ENCODE results near the gene SLC31A2.
"Not testable (repeated sequence)": the region's sequence is repeated elsewhere in the genome, so short reads cannot be mapped to it uniquely, and the experiment has no call there.

SLC31A2 gene

DNA sequence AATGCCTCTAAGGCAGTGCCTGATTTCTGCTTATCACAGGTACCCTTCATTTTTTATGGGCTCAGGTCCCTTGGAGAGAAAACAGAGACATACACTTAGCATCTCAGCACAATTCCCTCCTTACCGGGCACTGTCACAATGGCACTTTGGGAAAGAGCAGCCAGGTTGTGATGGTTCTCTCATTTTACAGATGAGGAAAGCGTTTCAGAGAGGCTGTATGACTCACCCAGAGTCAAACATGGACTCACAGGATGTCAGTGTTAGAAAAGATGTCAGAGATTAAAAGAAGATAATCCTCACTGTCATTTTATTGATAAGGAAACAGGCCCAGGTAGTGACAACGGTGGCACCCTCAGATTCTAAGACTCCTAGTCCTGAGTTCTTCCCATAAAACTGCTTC, 12.0 kb upstream of the SLC31A2 start:
- in situ Hi-C loops (cut with HindIII; ENCODE audit: low pct_unique_long_range_greater_than_20kb, low sequenced_read_pairs) = no loop called here
- no peak for DNase-seq (ENCODE audit: low read depth in 1 of 2, low spot score in 1 of 2)
- no peak for TF ChIP-seq JUND (IDR thresholded peaks at IDR 0.05; ENCODE audit: low read depth)

DNA sequence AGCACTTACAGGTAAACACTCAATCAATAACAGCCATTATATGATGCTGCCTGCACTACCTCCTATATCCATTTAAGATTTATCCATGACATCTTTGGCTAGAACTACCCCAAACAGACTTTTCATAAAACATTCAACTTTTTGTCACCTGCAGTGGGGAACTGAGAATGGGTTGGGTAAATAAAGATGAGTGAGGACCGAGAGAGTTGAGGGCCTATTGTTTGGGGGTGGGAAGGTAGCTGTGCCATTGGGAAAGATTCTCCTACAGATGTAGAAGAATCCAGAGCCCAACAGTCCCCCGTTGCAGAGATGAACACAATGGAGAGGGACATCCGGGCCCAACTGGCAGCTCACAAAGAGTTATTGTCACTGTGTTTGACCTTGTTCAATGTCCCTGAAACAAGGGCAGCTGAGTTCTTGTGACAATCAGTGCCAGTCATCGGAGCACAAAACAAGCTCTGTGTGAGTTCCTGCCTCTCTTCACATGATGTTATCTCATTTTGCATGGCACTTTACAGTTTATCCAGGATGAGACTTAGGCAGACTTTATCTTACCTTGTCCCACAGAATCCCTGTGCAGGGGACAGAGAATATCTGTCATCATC, 11.5 kb upstream of the SLC31A2 start:
- TF ChIP-seq JUND (IDR thresholded peaks at IDR 0.05; ENCODE audit: low read depth) = no peak
- DNase-seq (ENCODE audit: low read depth in 1 of 2, low spot score in 1 of 2) = peak in 1 of 2 experiments; percentile 55
- in situ Hi-C loops (cut with HindIII; ENCODE audit: low pct_unique_long_range_greater_than_20kb, low sequenced_read_pairs) = no loop called here

DNA sequence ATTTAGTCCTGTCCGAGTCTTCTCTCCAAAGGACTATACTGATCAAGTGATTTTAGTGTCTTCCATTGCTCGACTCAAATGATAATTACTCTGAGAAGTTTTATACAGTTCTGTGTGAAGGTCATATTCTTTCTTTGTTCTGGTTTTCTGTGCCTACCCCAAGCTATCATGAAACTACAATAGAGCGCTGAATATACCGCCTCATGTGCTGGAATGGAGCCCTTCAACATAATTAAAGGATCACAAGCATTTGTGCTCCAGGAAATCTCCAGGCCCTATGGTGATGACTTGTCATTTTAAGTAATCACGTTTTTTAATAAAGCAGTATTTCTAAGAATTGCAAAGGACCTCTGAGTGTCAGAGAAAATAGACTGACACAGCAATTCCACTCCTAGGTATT, 10.9 kb upstream of the SLC31A2 start:
- no peak for DNase-seq (ENCODE audit: low read depth in 1 of 2, low spot score in 1 of 2)
- no peak for TF ChIP-seq JUND (IDR thresholded peaks at IDR 0.05; ENCODE audit: low read depth)
- in situ Hi-C loops (cut with HindIII; ENCODE audit: low pct_unique_long_range_greater_than_20kb, low sequenced_read_pairs) = no loop called here

DNA sequence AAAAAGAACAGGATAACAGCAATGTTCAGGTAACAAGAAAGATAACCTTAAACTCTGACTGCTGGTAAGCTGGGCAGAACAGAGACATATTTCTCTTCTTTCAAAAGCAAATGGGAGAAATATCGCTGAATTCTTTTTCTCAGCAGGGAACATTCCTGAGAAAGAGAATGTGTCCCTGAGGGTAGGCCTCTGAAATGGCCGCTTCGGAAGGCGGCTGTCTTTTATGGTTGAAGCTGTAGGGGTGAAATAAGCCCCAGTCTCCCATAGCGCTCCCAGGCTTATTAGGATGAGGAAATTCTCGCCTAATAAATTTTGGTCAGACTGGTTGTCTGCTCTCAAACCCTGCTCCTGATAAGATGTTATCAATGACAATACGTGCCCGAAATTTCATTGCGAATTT, 9.9 kb upstream of the SLC31A2 start:
- in situ Hi-C loops (cut with HindIII; ENCODE audit: low pct_unique_long_range_greater_than_20kb, low sequenced_read_pairs); DNase-seq (ENCODE audit: low read depth in 1 of 2, low spot score in 1 of 2): not testable (repeated sequence)

DNA sequence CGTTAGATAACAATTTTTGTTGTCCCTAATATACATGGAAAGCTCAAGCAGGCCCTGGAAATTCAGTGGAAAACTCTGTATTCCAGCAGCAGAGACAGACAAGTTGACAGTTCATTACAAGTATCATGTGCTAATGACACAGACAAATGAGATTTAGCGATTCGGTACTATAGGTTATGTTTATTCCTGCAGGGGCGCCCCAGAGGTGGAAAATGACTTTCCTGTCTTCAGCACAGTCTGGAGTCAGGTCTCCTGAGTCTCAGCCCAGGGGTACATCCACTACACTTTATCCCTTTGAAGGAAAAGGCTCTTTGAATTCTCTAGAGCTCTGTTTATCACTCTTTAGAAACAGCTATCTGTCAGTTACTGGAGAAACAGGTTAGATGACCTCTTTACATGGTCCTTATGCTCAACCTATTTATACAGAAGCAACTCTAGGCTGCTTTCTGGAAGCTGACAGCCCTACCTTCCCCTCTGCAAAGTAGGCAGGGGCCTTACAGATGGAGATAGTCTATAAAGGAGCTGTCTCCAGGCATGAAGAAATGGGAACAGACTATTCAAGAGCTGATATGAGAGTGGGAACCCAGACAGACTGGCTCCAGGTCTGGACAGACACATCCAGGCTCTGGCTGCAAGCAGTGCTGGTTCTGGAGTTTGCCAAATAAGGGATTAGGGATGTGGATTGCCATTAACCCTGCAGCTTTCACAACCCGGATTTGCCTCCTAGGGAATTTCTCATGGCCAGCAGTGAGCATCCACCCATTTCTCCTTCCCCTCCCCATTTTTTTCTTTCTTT, 7.2 kb upstream of the SLC31A2 start:
- peak in 1 of 2 experiments; percentile 62 for DNase-seq (ENCODE audit: low read depth in 1 of 2, low spot score in 1 of 2)
- no peak for TF ChIP-seq JUND (IDR thresholded peaks at IDR 0.05; ENCODE audit: low read depth)
- in situ Hi-C loops (cut with HindIII; ENCODE audit: low pct_unique_long_range_greater_than_20kb, low sequenced_read_pairs) = no loop called here

DNA sequence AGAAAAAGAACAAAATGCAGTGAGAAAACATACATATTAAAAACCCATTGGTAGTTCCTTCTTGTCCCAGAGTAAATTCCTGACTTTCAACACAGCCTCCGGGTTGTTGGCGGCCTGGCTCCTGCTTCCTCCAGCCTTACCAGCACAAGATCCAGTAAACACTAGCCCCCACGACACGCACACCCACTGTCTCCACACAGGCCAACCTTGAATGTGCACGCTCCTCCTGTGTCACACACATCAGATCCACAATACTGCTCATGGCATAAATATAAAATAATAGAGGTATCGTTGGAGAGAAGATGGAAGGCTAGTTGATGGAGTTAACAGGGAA, 2.5 kb upstream of the SLC31A2 start:
- in situ Hi-C loops (cut with HindIII; ENCODE audit: low pct_unique_long_range_greater_than_20kb, low sequenced_read_pairs) = no loop called here
- no peak for TF ChIP-seq JUND (IDR thresholded peaks at IDR 0.05; ENCODE audit: low read depth)
- no peak for DNase-seq (ENCODE audit: low read depth in 1 of 2, low spot score in 1 of 2)

DNA sequence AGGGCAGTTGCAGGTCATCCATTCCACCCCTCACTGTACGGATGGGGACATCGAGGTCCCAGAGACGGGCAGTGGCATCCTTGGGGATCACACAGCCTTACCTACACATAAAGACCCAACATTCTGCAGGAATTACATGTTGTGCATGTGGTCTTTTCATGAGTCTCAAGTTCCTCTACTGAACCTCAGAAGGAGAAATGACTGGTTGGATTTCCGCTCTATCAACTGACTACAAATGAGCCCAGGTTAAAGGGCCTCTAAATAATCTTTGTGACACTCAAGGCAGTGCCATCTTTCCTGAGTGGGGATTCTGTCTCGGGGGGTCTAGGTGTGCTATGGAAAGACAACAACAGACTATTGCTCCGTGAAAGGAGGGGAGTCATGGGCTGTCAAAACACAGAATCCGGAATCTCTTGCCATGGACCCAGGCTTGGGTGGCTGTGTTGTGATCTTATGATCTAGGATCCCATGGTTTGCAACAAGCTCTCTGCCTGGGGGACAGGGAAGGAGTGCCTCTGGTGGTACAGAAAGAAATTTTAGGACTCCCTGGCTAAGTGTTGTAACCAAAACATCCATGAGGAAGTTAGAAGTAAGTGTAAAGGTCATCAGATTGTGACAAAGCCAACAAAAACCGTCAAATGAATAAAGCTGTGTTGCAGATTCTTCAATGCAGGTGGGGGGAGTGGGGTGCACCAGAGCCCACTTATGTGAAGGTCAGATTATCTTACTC, 1.9 kb upstream of the SLC31A2 start:
- TF ChIP-seq JUND (IDR thresholded peaks at IDR 0.05; ENCODE audit: low read depth) = no peak
- DNase-seq (ENCODE audit: low read depth in 1 of 2, low spot score in 1 of 2) = peak in 1 of 2 experiments; percentile 46
- in situ Hi-C loops (cut with HindIII; ENCODE audit: low pct_unique_long_range_greater_than_20kb, low sequenced_read_pairs) = no loop called here

DNA sequence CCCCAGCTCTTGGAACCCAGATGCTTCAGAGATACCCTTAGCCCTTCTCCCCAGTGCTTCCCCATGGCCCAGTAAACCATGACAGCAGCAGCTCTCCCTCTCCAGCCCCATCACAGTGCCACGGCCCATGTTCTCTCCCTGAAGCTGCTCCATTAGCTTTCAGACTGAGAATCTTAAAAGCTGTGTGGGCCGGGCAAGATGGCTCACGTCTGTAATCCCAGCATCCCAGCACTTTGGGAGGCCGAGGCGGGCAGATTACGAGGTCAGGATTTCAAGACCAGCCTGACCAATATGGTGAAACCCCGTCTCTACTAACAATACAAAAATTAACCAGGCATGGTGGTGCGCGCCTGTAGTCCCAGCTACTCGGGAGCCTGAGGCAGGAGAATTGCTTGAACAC, 1.2 kb upstream of the SLC31A2 start:
- DNase-seq (ENCODE audit: low read depth in 1 of 2, low spot score in 1 of 2); in situ Hi-C loops (cut with HindIII; ENCODE audit: low pct_unique_long_range_greater_than_20kb, low sequenced_read_pairs): not testable (repeated sequence)

DNA sequence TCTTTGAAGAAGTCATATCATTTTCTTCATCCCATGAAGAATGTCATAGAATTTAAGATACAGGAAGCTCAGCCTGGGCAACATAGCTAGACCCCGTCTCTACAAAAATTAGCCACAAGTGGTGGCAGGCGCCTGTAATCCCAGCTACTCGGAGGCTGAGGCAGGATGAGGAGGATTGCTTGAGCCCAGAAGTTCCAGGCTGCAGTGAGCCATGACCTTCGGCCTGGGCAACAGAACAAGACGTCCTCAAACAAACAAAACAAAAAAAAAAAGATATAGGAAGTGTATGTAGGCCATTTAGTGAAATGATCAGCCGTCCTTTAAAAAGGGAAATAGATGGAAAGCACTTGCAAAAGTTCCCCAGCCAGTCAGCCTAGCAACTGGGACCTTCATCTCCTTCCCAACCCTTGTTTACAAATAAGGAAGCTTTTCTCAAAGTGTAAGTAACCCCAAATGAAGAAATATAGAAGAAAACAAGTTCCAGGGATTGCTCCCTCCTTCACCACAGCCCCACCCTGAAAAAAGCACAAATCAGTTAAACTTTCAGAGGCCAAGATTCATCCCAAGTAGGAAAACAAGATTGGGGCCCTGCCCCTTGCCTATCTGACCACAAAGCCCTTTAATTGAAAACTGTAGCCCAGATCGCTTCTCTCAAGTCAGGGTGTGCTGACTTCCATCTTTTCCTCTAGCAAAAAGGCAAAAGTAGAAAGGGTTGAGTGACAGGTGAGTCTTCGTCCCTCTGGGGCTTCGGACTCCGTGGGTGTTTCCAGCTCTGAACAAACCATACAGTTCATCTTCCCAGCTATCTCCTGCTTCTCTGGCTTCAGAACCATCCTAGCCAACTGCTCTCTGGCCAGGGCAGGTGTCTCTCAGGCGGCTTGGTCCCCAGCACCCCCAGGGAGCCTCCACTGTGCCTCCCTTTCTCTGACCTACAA, 1.2 kb downstream of the SLC31A2 start:
- no peak for DNase-seq (ENCODE audit: low read depth in 1 of 2, low spot score in 1 of 2)
- no peak for TF ChIP-seq JUND (IDR thresholded peaks at IDR 0.05; ENCODE audit: low read depth)
- in situ Hi-C loops (cut with HindIII; ENCODE audit: low pct_unique_long_range_greater_than_20kb, low sequenced_read_pairs) = no loop called here

DNA sequence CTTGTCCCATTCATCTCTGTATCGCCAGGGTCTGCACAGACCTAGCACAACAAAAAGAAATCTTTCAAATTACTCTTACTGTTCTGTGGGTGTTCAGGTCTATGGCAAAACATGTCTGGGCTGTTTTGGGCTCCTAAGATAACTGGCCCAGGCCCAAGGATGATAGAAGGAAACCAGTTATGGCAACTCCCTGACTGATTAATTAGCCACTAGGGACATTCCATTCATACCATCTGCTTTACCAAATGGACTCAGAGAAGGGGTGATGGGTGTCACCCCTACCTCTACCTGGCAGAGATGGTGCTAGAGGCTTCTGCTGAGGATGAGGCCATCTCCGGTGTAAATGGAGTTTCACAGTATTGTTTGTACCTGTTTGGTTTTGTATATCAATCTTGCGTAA, 1.9 kb downstream of the SLC31A2 start:
- peak in 1 of 2 experiments; percentile 28 for DNase-seq (ENCODE audit: low read depth in 1 of 2, low spot score in 1 of 2)
- in situ Hi-C loops (cut with HindIII; ENCODE audit: low pct_unique_long_range_greater_than_20kb, low sequenced_read_pairs) = no loop called here
- no peak for TF ChIP-seq JUND (IDR thresholded peaks at IDR 0.05; ENCODE audit: low read depth)

DNA sequence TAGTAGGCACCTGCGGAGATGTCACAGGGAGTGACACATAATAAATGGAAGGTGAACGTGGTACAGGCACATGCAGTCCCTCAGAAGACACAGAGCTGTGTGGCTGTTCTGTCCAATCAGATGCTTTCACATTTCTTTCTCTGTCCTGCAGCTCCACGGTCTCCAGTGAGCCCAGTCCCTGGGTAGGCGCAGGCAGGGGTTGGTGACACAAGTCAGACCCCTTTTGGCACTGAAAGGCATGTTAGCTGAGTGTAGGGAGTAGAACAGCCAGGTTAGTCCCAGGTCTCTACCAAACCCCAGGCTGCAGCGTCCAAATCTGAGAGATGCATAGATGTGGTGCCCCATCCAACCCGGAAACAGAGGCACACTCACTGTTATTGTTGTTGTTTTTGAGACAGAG, 2.8 kb downstream of the SLC31A2 start:
- in situ Hi-C loops (cut with HindIII; ENCODE audit: low pct_unique_long_range_greater_than_20kb, low sequenced_read_pairs) = no loop called here
- no peak for DNase-seq (ENCODE audit: low read depth in 1 of 2, low spot score in 1 of 2)
- no peak for TF ChIP-seq JUND (IDR thresholded peaks at IDR 0.05; ENCODE audit: low read depth)

DNA sequence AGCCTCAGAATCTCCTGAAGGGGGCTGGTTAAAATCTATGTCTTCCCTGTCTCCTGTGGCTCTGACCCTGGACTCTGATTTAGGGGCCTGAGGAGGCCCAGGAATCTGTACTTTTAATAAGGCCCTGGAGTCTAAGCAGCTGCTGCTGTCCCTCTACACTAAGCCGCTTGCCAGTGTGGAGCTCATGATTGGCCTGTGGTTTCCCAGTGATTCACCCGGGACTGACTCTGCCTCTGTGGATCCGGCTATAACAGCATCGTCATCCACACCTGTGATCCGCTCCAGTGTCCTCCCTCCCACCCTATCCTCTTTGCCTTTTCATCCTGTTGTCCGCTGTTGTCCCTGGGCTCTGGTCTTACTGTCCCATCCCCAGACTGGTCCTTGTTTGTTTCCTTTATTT, 3.7 kb downstream of the SLC31A2 start:
- in situ Hi-C loops (cut with HindIII; ENCODE audit: low pct_unique_long_range_greater_than_20kb, low sequenced_read_pairs) = no loop called here
- no peak for TF ChIP-seq JUND (IDR thresholded peaks at IDR 0.05; ENCODE audit: low read depth)
- DNase-seq (ENCODE audit: low read depth in 1 of 2, low spot score in 1 of 2) = no peak
